ENCODE measurements around the gene DESI1.

The DESI1 gene

GRCh38 chr22:41647771-41648170 is 26.9 kb upstream of the DESI1 start:
- peaks cover 92 to 93% of the 10 kb centered on the region in 2 experiments for H3K36me3 ChIP-seq (ENCODE audit: control insufficient read depth in 2 of 2, insufficient read depth in 1 of 2, low read length in 2 of 2)
- H3K4me3 ChIP-seq (ENCODE audit: low read depth, low read length), result no peak overlapping the region
- CTCF ChIA-PET, result no interaction called here
- H3K9me3 ChIP-seq (ENCODE audit: control insufficient read depth, insufficient read depth, low read depth, low read length), result no peaks in the 10 kb centered on the region
- peak; percentile 23; the same call in 1 of the 2 replicates for TF ChIP-seq PRDM1 (tag by site-specific recombination; IDR thresholded peaks at IDR 0.05)
- no peak for TF ChIP-seq ZNF169 (tag by site-specific recombination; IDR thresholded peaks at IDR 0.05)
- H3K4me1 ChIP-seq (ENCODE audit: control insufficient read depth, insufficient read depth, low read length), result no peaks in the 10 kb centered on the region
- POLR2A ChIA-PET, result no interaction called here
- no peak overlapping the region for H3K27ac ChIP-seq (ENCODE audit: extremely low read depth, low read depth, low read length)

DNA sequence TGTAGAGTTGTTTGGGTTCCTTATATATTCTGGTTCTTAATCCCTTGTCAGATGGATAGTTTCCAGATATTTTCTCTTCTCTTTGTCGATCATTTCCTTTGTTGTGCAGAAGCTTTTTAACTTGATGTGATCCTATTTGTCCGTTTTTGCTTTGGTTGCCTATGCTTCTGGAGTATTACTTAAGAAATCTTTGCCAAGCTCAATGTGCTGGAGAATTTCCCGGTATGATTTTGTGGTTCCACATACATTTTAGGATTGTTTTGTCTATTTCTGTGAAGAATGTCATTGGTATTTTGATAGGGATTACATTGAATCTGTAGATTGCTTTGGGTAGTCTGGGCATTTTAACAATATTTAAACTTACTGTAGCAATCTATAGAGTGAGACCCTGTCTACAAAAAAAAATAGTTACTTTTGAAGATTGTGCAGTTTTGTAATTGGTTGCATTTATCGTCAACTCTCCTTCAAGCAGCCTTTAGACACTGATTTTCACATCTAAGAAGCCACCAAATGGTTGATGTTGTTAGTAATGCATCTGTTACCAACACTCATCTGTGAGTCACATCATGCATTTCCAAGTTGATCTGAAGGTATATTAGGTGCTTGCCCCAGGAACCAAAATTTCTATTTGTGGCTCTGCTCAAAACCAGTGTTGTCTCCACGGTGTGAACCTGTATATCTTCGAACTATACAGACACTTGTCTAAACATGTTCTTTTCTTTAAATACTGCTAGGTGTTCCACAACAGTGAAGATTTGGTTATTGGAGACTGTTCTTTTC is 21.7 kb upstream of the DESI1 start:
- POLR2A ChIA-PET, result interaction anchor here (1.2 kb wide), 1 partner anchor 17 kb away, joined by 4 read pairs; no protein-coding TSS in a partner anchor
- H3K4me1 ChIP-seq (ENCODE audit: control insufficient read depth, insufficient read depth, low read length), result no peaks in the 10 kb centered on the region
- TF ChIP-seq SCRT2 (tag by site-specific recombination; IDR thresholded peaks at IDR 0.05) (no peak), ZNF146 (tag by site-specific recombination; IDR thresholded peaks at IDR 0.05) (no peak), INSM2 (tag by site-specific recombination; IDR thresholded peaks at IDR 0.05) (no peak), ZNF394 (tag by site-specific recombination; IDR thresholded peaks at IDR 0.05; ENCODE audit: borderline replicate concordance) (no peak), KLF9 (tag by site-specific recombination; IDR thresholded peaks at IDR 0.05; ENCODE audit: low read depth) (no peak), ZFP3 (tag by site-specific recombination; IDR thresholded peaks at IDR 0.05; ENCODE audit: low read depth) (no peak), ZNF404 (tag by site-specific recombination; IDR thresholded peaks at IDR 0.05) (no peak), ZNF23 (tag by site-specific recombination; IDR thresholded peaks at IDR 0.05; ENCODE audit: borderline replicate concordance) (no peak), ZSCAN23 (tag by site-specific recombination; IDR thresholded peaks at IDR 0.05) (no peak), ZNF174 (tag by site-specific recombination; IDR thresholded peaks at IDR 0.05) (no peak), ZNF426 (tag by site-specific recombination; IDR thresholded peaks at IDR 0.05) (no peak), KLF1 (tag by site-specific recombination; IDR thresholded peaks at IDR 0.05) (no peak)
- TF ChIP-seq, protein P1, sequence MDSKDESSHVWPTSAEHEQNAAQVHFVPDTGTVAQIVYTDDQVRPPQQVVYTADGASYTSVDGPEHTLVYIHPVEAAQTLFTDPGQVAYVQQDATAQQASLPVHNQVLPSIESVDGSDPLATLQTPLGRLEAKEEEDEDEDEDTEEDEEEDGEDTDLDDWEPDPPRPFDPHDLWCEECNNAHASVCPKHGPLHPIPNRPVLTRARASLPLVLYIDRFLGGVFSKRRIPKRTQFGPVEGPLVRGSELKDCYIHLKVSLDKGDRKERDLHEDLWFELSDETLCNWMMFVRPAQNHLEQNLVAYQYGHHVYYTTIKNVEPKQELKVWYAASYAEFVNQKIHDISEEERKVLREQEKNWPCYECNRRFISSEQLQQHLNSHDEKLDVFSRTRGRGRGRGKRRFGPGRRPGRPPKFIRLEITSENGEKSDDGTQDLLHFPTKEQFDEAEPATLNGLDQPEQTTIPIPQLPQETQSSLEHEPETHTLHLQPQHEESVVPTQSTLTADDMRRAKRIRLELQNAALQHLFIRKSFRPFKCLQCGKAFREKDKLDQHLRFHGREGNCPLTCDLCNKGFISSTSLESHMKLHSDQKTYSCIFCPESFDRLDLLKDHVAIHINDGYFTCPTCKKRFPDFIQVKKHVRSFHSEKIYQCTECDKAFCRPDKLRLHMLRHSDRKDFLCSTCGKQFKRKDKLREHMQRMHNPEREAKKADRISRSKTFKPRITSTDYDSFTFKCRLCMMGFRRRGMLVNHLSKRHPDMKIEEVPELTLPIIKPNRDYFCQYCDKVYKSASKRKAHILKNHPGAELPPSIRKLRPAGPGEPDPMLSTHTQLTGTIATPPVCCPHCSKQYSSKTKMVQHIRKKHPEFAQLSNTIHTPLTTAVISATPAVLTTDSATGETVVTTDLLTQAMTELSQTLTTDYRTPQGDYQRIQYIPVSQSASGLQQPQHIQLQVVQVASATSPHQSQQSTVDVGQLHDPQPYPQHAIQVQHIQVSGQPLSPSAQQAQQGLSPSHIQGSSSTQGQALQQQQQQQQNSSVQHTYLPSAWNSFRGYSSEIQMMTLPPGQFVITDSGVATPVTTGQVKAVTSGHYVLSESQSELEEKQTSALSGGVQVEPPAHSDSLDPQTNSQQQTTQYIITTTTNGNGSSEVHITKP (tag by site-specific recombination; IDR thresholded peaks at IDR 0.05), result no peak
- no peak overlapping the region for H3K4me3 ChIP-seq (ENCODE audit: low read depth, low read length)
- H3K27ac ChIP-seq (ENCODE audit: extremely low read depth, low read depth, low read length), result no peak overlapping the region
- CTCF ChIA-PET, result interaction anchor here (1.1 kb wide), 2 partner anchors 24 to 25 kb away, joined by 3 to 5 read pairs; no protein-coding TSS in a partner anchor
- no peaks in the 10 kb centered on the region for H3K9me3 ChIP-seq (ENCODE audit: control insufficient read depth, insufficient read depth, low read depth, low read length)
- H3K36me3 ChIP-seq (ENCODE audit: control insufficient read depth in 2 of 2, insufficient read depth in 1 of 2, low read length in 2 of 2), result peaks cover 95 to 97% of the 10 kb centered on the region in 2 experiments

DNA sequence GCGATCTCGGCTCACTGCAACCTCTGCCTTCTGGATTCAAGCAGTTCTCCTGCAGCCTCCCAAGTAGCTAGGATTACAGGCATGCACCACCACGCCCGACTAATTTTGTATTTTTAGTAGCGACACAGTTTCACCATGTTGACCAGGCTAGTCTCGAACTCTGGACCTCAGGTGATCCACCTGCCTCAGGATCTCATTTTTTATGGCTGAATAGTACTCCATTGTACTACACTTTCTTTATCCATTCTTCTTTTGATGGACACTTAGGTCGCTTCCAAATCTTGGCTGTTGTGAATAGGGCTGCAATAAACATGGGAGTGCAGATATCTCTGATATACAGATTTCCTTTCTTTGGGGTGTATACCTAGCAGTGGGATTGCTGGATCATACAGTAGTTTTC is 21.0 kb upstream of the DESI1 start:
- H3K27ac ChIP-seq (ENCODE audit: extremely low read depth, low read depth, low read length), result no peak overlapping the region
- H3K9me3 ChIP-seq (ENCODE audit: control insufficient read depth, insufficient read depth, low read depth, low read length), result no peaks in the 10 kb centered on the region
- POLR2A ChIA-PET, result no interaction called here
- H3K36me3 ChIP-seq (ENCODE audit: control insufficient read depth in 2 of 2, insufficient read depth in 1 of 2, low read length in 2 of 2), result peaks cover 95 to 97% of the 10 kb centered on the region in 2 experiments
- CTCF ChIA-PET, result interaction anchor here (1.1 kb wide), 1 partner anchor 25 kb away, joined by 5 read pairs; no protein-coding TSS in a partner anchor
- H3K4me3 ChIP-seq (ENCODE audit: low read depth, low read length), result no peak overlapping the region
- H3K4me1 ChIP-seq (ENCODE audit: control insufficient read depth, insufficient read depth, low read length), result no peaks in the 10 kb centered on the region
- TF ChIP-seq ZNF37A (tag by site-specific recombination; IDR thresholded peaks at IDR 0.05), result no peak
- no peak for TF ChIP-seq ZSCAN4 (tag by site-specific recombination; IDR thresholded peaks at IDR 0.05)
- TF ChIP-seq YY2 (tag by site-specific recombination; IDR thresholded peaks at IDR 0.05), result no peak
- TF ChIP-seq GFI1B (tag by site-specific recombination; IDR thresholded peaks at IDR 0.05), result no peak
- no peak for TF ChIP-seq ZNF626 (tag by site-specific recombination; IDR thresholded peaks at IDR 0.05)
- TF ChIP-seq, protein P2, sequence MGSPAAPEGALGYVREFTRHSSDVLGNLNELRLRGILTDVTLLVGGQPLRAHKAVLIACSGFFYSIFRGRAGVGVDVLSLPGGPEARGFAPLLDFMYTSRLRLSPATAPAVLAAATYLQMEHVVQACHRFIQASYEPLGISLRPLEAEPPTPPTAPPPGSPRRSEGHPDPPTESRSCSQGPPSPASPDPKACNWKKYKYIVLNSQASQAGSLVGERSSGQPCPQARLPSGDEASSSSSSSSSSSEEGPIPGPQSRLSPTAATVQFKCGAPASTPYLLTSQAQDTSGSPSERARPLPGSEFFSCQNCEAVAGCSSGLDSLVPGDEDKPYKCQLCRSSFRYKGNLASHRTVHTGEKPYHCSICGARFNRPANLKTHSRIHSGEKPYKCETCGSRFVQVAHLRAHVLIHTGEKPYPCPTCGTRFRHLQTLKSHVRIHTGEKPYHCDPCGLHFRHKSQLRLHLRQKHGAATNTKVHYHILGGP (tag by site-specific recombination; IDR thresholded peaks at IDR 0.05), result no peak
